ENCODE data around the gene NAIF1.

- TF ChIP-seq EZH2 (IDR thresholded peaks at IDR 0.05) (no peak), POLR2AphosphoS5 (IDR thresholded peaks at IDR 0.05; ENCODE audit: borderline replicate concordance, low read depth, low read length) (no peak)
These were observed 41.4 kb downstream of the NAIF1 start for GRCh38 chr9:128025736-128026135.
